MCF 10A (cell line): ENCODE results near the gene ZNF626. TPM values are rescaled to one million over a fixed set of nuclear protein-coding genes. Genes with fewer than 3 reads are reported as not detected.

ENCODE experiments used
- BruUV-seq: library from RNA; stranded (reverse); fragments of 400-500 nt; replicated peaks from 2 replicates; lab custom pipeline; 2021; lab: Mats Ljungman, UMichigan
- CTCF ChIA-PET: fragments of 300-600 bp; sonication (Branson Sonifier 250); formaldehyde crosslinking; extraction: SDS; loops from one replicate; lab custom pipeline; 2021; ENCODE audit warnings: antibody characterized with exemption, inconsistent platforms; lab: Yijun Ruan, JAX
- POLR2A ChIA-PET: fragments of 300-600, 350-650 bp; sonication (Branson Sonifier 250); formaldehyde crosslinking; extraction: SDS; loops from one replicate; lab custom pipeline; 2020; ENCODE audit warnings: antibody characterized with exemption, inconsistent platforms; lab: Yijun Ruan, JAX
- DNase-seq: peaks from one replicate; pipeline ENCODE4 v3.0.0-alpha.2; 2018; ENCODE audit not compliant: unreplicated experiment
- H3K27ac Mint-ChIP-seq: one replicate; pipeline ENCODE4 v1.8.0; 2022; ENCODE audit warnings: mild to moderate bottlenecking, low read depth, mixed read lengths; ENCODE audit not compliant: unreplicated experiment
- H3K27me3 Mint-ChIP-seq: one replicate; pipeline ENCODE4 v1.8.0; 2022; ENCODE audit warnings: mixed read lengths; ENCODE audit not compliant: insufficient read depth, unreplicated experiment
- H3K36me3 Mint-ChIP-seq: one replicate; pipeline ENCODE4 v1.8.0; 2022; ENCODE audit warnings: mild to moderate bottlenecking, moderate library complexity, mixed read lengths; ENCODE audit not compliant: insufficient read depth, unreplicated experiment
- H3K4me1 Mint-ChIP-seq: one replicate; pipeline ENCODE4 v1.8.0; 2022; ENCODE audit warnings: mixed read lengths; ENCODE audit not compliant: insufficient read depth, unreplicated experiment
- H3K4me3 Mint-ChIP-seq: one replicate; pipeline ENCODE4 v1.8.0; 2022; ENCODE audit warnings: mild to moderate bottlenecking, moderate library complexity, mixed read lengths; ENCODE audit not compliant: unreplicated experiment
- H3K9me3 Mint-ChIP-seq: one replicate; pipeline ENCODE4 v1.8.0; 2022; ENCODE audit warnings: mixed read lengths; ENCODE audit not compliant: unreplicated experiment
- intact Hi-C: fragments of 100-400 bp; cut with micrococcal nuclease; formaldehyde crosslinking; loops from 2 replicates; pipeline ENCODE4 v1.14.1; 2022
- total RNA-seq: library from RNA; stranded (reverse); gene quantifications from 2 replicates; pipeline ENCODE4 v1.2.3, GENCODE V29; 2022
- TF ChIP-seq, protein P1 (sequence below): fragments of 200-600 bp; IDR thresholded peaks from one replicate; pipeline ENCODE4 v1.8.0; 2022; ENCODE audit warnings: antibody characterized with exemption, mild to moderate bottlenecking; ENCODE audit not compliant: unreplicated experiment

ZNF626 gene
- total RNA-seq, 1 experiment from 2014 or later, result not detected

DNA sequence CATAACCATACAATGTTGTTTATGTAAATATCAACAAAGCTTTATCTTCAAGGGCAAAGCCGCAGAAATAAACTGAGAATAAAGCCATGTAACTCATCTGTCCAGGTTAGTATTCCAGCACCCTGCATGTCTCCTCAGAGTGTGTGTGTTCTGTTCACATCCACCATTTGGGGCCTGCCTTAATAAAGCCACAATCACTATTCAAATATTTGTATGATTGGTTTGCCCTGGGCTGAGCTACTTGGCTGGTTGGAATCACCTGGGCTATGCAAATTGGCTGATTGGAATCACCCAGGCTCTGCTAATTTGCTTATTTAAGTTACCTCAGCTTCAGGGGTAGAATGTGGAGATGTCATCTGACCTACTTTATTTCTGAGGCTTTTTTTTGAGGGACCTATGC lies 53.4 kb downstream of the ZNF626 start:
- ChIA-PET CTCF (no interaction called here), POLR2A (no interaction called here)
- TF ChIP-seq, protein P1, sequence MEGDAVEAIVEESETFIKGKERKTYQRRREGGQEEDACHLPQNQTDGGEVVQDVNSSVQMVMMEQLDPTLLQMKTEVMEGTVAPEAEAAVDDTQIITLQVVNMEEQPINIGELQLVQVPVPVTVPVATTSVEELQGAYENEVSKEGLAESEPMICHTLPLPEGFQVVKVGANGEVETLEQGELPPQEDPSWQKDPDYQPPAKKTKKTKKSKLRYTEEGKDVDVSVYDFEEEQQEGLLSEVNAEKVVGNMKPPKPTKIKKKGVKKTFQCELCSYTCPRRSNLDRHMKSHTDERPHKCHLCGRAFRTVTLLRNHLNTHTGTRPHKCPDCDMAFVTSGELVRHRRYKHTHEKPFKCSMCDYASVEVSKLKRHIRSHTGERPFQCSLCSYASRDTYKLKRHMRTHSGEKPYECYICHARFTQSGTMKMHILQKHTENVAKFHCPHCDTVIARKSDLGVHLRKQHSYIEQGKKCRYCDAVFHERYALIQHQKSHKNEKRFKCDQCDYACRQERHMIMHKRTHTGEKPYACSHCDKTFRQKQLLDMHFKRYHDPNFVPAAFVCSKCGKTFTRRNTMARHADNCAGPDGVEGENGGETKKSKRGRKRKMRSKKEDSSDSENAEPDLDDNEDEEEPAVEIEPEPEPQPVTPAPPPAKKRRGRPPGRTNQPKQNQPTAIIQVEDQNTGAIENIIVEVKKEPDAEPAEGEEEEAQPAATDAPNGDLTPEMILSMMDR, result no peak
- no peaks in the 10 kb centered on the region for H3K36me3 Mint-ChIP-seq
- no peaks in the 10 kb centered on the region for H3K4me1 Mint-ChIP-seq
- peaks cover 15% of the 10 kb centered on the region for H3K9me3 Mint-ChIP-seq
- H3K27me3 Mint-ChIP-seq, result no peaks in the 10 kb centered on the region
- BruUV-seq, result no TSS peak
- no peak overlapping the region for H3K4me3 Mint-ChIP-seq
- H3K27ac Mint-ChIP-seq, result no peak overlapping the region
- DNase-seq, result no peak
- intact Hi-C loops, result no loop called here

Other genes with a start within 250 kb of the ZNF626 start
- 1.1 and 3.2 TPM in 2 replicates for gene ZNF737, start 95.8 kb downstream of the ZNF626 start, total RNA-seq
- gene ZNF66, start 114.7 kb upstream of the ZNF626 start, total RNA-seq, result 2.1 and 2.4 TPM in 2 replicates